Transverse colon (tissue), 4 donors: ENCODE data around the gene RNASEH1. TPM values are rescaled to one million over a fixed set of nuclear protein-coding genes. Genes with fewer than 3 reads are reported as not detected.
"Not testable (repeated sequence)": the region's sequence is repeated elsewhere in the genome, so short reads cannot be mapped to it uniquely, and the experiment has no call there.

Source experiments
- DNase-seq: peaks from one replicate; pipeline ENCODE4 v3.0.0-alpha.2; 2019
- H3K27ac ChIP-seq, 4 donors: fragments of 200-600 bp; sonication (generic); 2 replicates each; pipeline ENCODE4 v1.5.1; 2016 to 2018; ENCODE audit warnings: inconsistent platforms in 4 of 4
- H3K27me3 ChIP-seq: fragments of 200-600 bp; sonication (generic); 2 replicates; pipeline ENCODE4 v1.5.1; 2017; ENCODE audit warnings: inconsistent platforms
- H3K36me3 ChIP-seq, 4 donors: fragments of 200-600 bp; sonication (generic); 2 replicates each; pipeline ENCODE4 v1.5.1; 2017 to 2019; ENCODE audit warnings: inconsistent platforms in 4 of 4
- H3K4me1 ChIP-seq, 4 donors: fragments of 200-600 bp; sonication (generic); 2 replicates each; pipeline ENCODE4 v1.5.1; 2017 to 2020; ENCODE audit warnings: inconsistent platforms in 4 of 4
- H3K4me3 ChIP-seq, 4 donors: fragments of 200-600 bp; sonication (generic); 1 replicate in 1 of 4; 2 replicates in 3 of 4; pipeline versions ENCODE4 v1.5.1 to v1.6.1; 2017 to 2019; ENCODE audit warnings: inconsistent platforms in 4 of 4
- H3K9me3 ChIP-seq, 2 donors: fragments of 200-600 bp; sonication (generic); 2 replicates each; pipeline ENCODE4 v1.5.1; 2017 to 2019; ENCODE audit warnings: inconsistent platforms in 2 of 2
- EP300 ChIP-seq: sonication (generic); formaldehyde crosslinking; IDR thresholded peaks from one replicate; pipeline ENCODE4 v1.6.1; 2017; ENCODE audit warnings: antibody characterized with exemption, low read depth
- POLR2A ChIP-seq: fragments of 450-650 bp; IDR thresholded peaks from one replicate; pipeline ENCODE4 v1.6.1; 2016; ENCODE audit warnings: antibody characterized with exemption, mild to moderate bottlenecking, moderate library complexity
- POLR2AphosphoS5 ChIP-seq, 3 donors: sonication (generic); formaldehyde crosslinking; IDR thresholded peaks; one replicate each; pipeline ENCODE4 v1.6.1; 2016; ENCODE audit warnings: antibody characterized with exemption in 3 of 3
- WGBS, 2 donors: methylation state at CpG; one replicate each; pipeline ENCODE4 v1.1.5; 2018; ENCODE audit warnings: low coverage in 1 of 2; 5-methylcytosine and 5-hydroxymethylcytosine counted together
- in situ Hi-C, 4 donors: fragments of 200-750 bp; cut with MboI; loops; one replicate each; pipeline versions ENCODE4 v1.15.0 to v1.15.1; 2017; ENCODE audit warnings: low sequenced_read_pairs in 3 of 4, low pct_ligation_motif_present in 1 of 4, low pct_unique_long_range_greater_than_20kb in 1 of 4
- intact Hi-C: fragments of 100-400 bp; cut with DNase I; formaldehyde crosslinking; loops from one replicate; pipeline ENCODE4 v1.15.1; 2023; ENCODE audit warnings: low total_unique reads
- total RNA-seq, 4 donors: library from RNA; depleted of rRNA; stranded (reverse); fragments of >200 nt; gene quantifications; one replicate each; pipeline ENCODE4 v1.1.0, GENCODE V29; 2016
- TF ChIP-seq, protein P1 (sequence below), 5 experiments: fragments of 200-600 bp in 3 of 5; fragments of 450-650 bp in 2 of 5; sonication (generic) in 3 of 5; IDR thresholded peaks; 1 replicate in 2 of 5; 2 replicates in 3 of 5; pipeline ENCODE4 v1.5.1; 2016 to 2017; ENCODE audit warnings: antibody characterized with exemption in 5 of 5, inconsistent platforms in 3 of 5, mild to moderate bottlenecking in 2 of 5, moderate library complexity in 1 of 5

Gene RNASEH1
- total RNA-seq, 4 donors from 2014 or later = 7.4 to 12.4 (median 11.0) TPM

GRCh38 chr2:3581367-3582262 is 23.5 kb upstream of the RNASEH1 start:
- 87 to 94% methylated on average over 7 to 13 of the region's 13 CpGs for WGBS, 2 donors
- intact Hi-C loops = no loop called here
- Histone ChIP-seq H3K4me3 (no peak overlapping the region), H3K27me3 (no peaks in the 10 kb centered on the region), H3K4me1 (peaks cover 14 to 37% (median 29%) of the 10 kb centered on the region in 4 donors), H3K36me3 (peaks cover 0 to 56% (median 19%) of the 10 kb centered on the region in 4 donors), H3K9me3 (no peaks in the 10 kb centered on the region), H3K27ac (no peak overlapping the region)
- no peak for DNase-seq
- in situ Hi-C loops = no loop called here
- TF ChIP-seq POLR2AphosphoS5 (IDR thresholded peaks at IDR 0.05) = no peak
- no peak for TF ChIP-seq POLR2A
- no peak for TF ChIP-seq EP300
- TF ChIP-seq, protein P1, sequence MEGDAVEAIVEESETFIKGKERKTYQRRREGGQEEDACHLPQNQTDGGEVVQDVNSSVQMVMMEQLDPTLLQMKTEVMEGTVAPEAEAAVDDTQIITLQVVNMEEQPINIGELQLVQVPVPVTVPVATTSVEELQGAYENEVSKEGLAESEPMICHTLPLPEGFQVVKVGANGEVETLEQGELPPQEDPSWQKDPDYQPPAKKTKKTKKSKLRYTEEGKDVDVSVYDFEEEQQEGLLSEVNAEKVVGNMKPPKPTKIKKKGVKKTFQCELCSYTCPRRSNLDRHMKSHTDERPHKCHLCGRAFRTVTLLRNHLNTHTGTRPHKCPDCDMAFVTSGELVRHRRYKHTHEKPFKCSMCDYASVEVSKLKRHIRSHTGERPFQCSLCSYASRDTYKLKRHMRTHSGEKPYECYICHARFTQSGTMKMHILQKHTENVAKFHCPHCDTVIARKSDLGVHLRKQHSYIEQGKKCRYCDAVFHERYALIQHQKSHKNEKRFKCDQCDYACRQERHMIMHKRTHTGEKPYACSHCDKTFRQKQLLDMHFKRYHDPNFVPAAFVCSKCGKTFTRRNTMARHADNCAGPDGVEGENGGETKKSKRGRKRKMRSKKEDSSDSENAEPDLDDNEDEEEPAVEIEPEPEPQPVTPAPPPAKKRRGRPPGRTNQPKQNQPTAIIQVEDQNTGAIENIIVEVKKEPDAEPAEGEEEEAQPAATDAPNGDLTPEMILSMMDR (IDR thresholded peaks at IDR 0.05) = no peak

- TF ChIP-seq, protein P1 (IDR thresholded peaks at IDR 0.05) = no peak
- TF ChIP-seq EP300 = no peak
- no peak for TF ChIP-seq POLR2AphosphoS5 (IDR thresholded peaks at IDR 0.05)
- no peak for TF ChIP-seq POLR2A
- no peaks in the 10 kb centered on the region for H3K27me3 ChIP-seq
- in situ Hi-C loops = no loop called here
- DNase-seq = no peak
- 79 to 89% methylated on average over 2 to 5 of the region's 5 CpGs for WGBS, 2 donors
- peaks cover 0 to 58% (median 19%) of the 10 kb centered on the region in 4 donors for H3K36me3 ChIP-seq
- no peak overlapping the region for H3K4me3 ChIP-seq
- intact Hi-C loops = no loop called here
- peaks cover 16 to 40% (median 35%) of the 10 kb centered on the region in 4 donors for H3K4me1 ChIP-seq
- no peaks in the 10 kb centered on the region for H3K9me3 ChIP-seq
- H3K27ac ChIP-seq = no peak overlapping the region
These were observed 22.3 kb upstream of the RNASEH1 start for GRCh38 chr2:3580449-3580848.

GRCh38 chr2:3578987-3579386 is 20.9 kb upstream of the RNASEH1 start:
- Histone ChIP-seq H3K4me1 (peaks cover 14 to 36% (median 32%) of the 10 kb centered on the region in 4 donors), H3K4me3 (no peak overlapping the region), H3K9me3 (no peaks in the 10 kb centered on the region), H3K36me3 (peaks cover 0 to 58% (median 19%) of the 10 kb centered on the region in 4 donors), H3K27ac (peak overlapping the region in 2 of 4 donors; percentile 2 to 3), H3K27me3 (no peaks in the 10 kb centered on the region)
- in situ Hi-C loops (no loop called here), intact Hi-C loops (no loop called here)
- no peak for DNase-seq
- WGBS, 2 donors = 63 to 67% methylated on average over 5 of the region's 5 CpGs
- TF ChIP-seq EP300 = no peak
- no peak for TF ChIP-seq POLR2A
- TF ChIP-seq, protein P1 (IDR thresholded peaks at IDR 0.05) = no peak
- no peak for TF ChIP-seq POLR2AphosphoS5 (IDR thresholded peaks at IDR 0.05)

GRCh38 chr2:3576263-3576630 is 18.1 kb upstream of the RNASEH1 start:
- intact Hi-C loops, DNase-seq, H3K9me3 ChIP-seq, H3K27me3 ChIP-seq, in situ Hi-C loops: not testable (repeated sequence)
- 55 to 68% methylated on average over 10 of the region's 10 CpGs for WGBS, 2 donors
- peaks cover 14 to 36% (median 32%) of the 10 kb centered on the region in 4 donors for H3K4me1 ChIP-seq
- peaks cover 0 to 46% (median 15%) of the 10 kb centered on the region in 4 donors for H3K36me3 ChIP-seq
- peak overlapping the region; percentile 65 to 74 (median 73) for H3K4me3 ChIP-seq
- peak overlapping the region; percentile 87 to 91 (median 90) for H3K27ac ChIP-seq
